Left lung (tissue), 10 donors: ENCODE data around the gene CCDC74A. TPM values are rescaled to one million over a fixed set of nuclear protein-coding genes. Genes with fewer than 3 reads are reported as not detected.
"Not testable (repeated sequence)": the region's sequence is repeated elsewhere in the genome, so short reads cannot be mapped to it uniquely, and the experiment has no call there.

Source experiments
- ATAC-seq: fragments of 200-7000 bp; cut with Tn5 transposase; one replicate; pipeline ENCODE4 v1.9.1; 2020; ENCODE audit warnings: moderate library complexity
- DNase-seq, 4 donors: peaks; one replicate each; pipeline ENCODE4 v3.0.0-alpha.2; 2013 to 2020
- H3K27ac ChIP-seq, 2 donors: fragments of 200-600 bp; sonication (generic) in 1 of 2; one replicate each; pipeline versions ENCODE4 v1.5.0 to v1.8.0; 2020 to 2021
- H3K27me3 ChIP-seq, 2 donors: fragments of 200-600 bp; sonication (generic) in 1 of 2; one replicate each; pipeline versions ENCODE4 v1.5.0 to v1.8.0; 2020 to 2021
- H3K36me3 ChIP-seq, 2 donors: fragments of 200-600 bp; sonication (generic) in 1 of 2; one replicate each; pipeline versions ENCODE4 v1.5.0 to v1.8.0; 2020 to 2021
- H3K4me1 ChIP-seq, 2 donors: fragments of 200-600 bp; one replicate each; pipeline ENCODE4 v1.8.0; 2021
- H3K4me3 ChIP-seq, 2 donors: fragments of 200-600 bp; sonication (generic) in 1 of 2; one replicate each; pipeline versions ENCODE4 v1.5.0 to v1.8.0; 2020 to 2021; ENCODE audit warnings: mild to moderate bottlenecking in 1 of 2
- H3K9me3 ChIP-seq, 2 donors: fragments of 200-600 bp; sonication (generic) in 1 of 2; one replicate each; pipeline versions ENCODE4 v1.5.0 to v1.8.0; 2020 to 2021
- CTCF ChIP-seq, 2 donors: fragments of 200-600 bp; sonication (generic) in 1 of 2; IDR thresholded peaks; one replicate each; pipeline versions ENCODE4 v1.5.0 to v1.8.0; 2021; ENCODE audit warnings: antibody characterized with exemption in 2 of 2
- intact Hi-C, 2 donors: fragments of 100-400 bp; cut with DNase I; formaldehyde crosslinking; loops; one replicate each; pipeline versions ENCODE4 v1.11.2 to v1.14.2; 2022
- polyA plus RNA-seq, 6 donors: library from polyadenylated mRNA; unstranded; fragments of 120-200 nt; gene quantifications; one replicate each; pipeline ENCODE4 v1.2.1, GENCODE V29; 2013; ENCODE audit not compliant: insufficient read length in 6 of 6
- total RNA-seq, 2 donors: library from RNA; stranded (reverse); fragmentation: NEBNext Ultra II Directional; extraction: Animal tissue kit (Norgen Biotek cat#: 25700); gene quantifications; one replicate each; pipeline ENCODE4 v1.2.1, GENCODE V29; 2021
- donor health status: DM: no; HTN: yes; CAD: no.
- donor health status: DM: no; HTN: no; CAD: no.

CCDC74A gene
- total and polyA plus RNA-seq, 8 donors, result 2.7 to 10.6 (median 7.6) TPM

- H3K36me3 ChIP-seq, result peaks cover 0 to 91% of the 10 kb centered on the region in 2 donors
- peak in 1 of 4 donors; percentile 73 for DNase-seq
- ATAC-seq, H3K27ac ChIP-seq, H3K9me3 ChIP-seq, intact Hi-C loops, H3K4me3 ChIP-seq, H3K4me1 ChIP-seq, H3K27me3 ChIP-seq: not testable (repeated sequence)
Measured at GRCh38 chr2:131515235-131515634, 12.5 kb upstream of the CCDC74A start.

GRCh38 chr2:131516011-131516410, 11.7 kb upstream of the CCDC74A start:
- peaks cover 0 to 92% of the 10 kb centered on the region in 2 donors for H3K36me3 ChIP-seq
- H3K9me3 ChIP-seq, result no peaks in the 10 kb centered on the region
- no peak overlapping the region for H3K4me3 ChIP-seq
- intact Hi-C loops, result no loop called here
- DNase-seq, result no peak
- H3K4me1 ChIP-seq, result no peaks in the 10 kb centered on the region
- H3K27me3 ChIP-seq, result no peaks in the 10 kb centered on the region
- no peak overlapping the region for H3K27ac ChIP-seq
- ATAC-seq, result no peak
- TF ChIP-seq CTCF (IDR thresholded peaks at IDR 0.05), result no peak

GRCh38 chr2:131516621-131517020, 11.1 kb upstream of the CCDC74A start:
- H3K27me3 ChIP-seq, H3K4me1 ChIP-seq, intact Hi-C loops, ATAC-seq, H3K27ac ChIP-seq, H3K9me3 ChIP-seq, H3K4me3 ChIP-seq: not testable (repeated sequence)
- peak in 1 of 4 donors; percentile 10 for DNase-seq
- H3K36me3 ChIP-seq, result peaks cover 0 to 86% of the 10 kb centered on the region in 2 donors

GRCh38 chr2:131517106-131517831, 10.4 kb upstream of the CCDC74A start:
- Histone ChIP-seq H3K4me1 (no peaks in the 10 kb centered on the region), H3K9me3 (no peaks in the 10 kb centered on the region), H3K36me3 (peaks cover 0 to 79% of the 10 kb centered on the region in 2 donors), H3K27ac (no peak overlapping the region), H3K4me3 (no peak overlapping the region), H3K27me3 (no peaks in the 10 kb centered on the region)
- ATAC-seq (no peak), DNase-seq (no peak)
- intact Hi-C loops, result no loop called here
- TF ChIP-seq CTCF (IDR thresholded peaks at IDR 0.05), result no peak

GRCh38 chr2:131517856-131518255, 9.8 kb upstream of the CCDC74A start:
- intact Hi-C loops, H3K9me3 ChIP-seq, H3K27me3 ChIP-seq, H3K4me3 ChIP-seq, ATAC-seq, H3K4me1 ChIP-seq, H3K27ac ChIP-seq, DNase-seq: not testable (repeated sequence)
- H3K36me3 ChIP-seq, result peaks cover 0 to 73% of the 10 kb centered on the region in 2 donors

GRCh38 chr2:131518531-131518930, 9.2 kb upstream of the CCDC74A start:
- peaks cover 0 to 67% of the 10 kb centered on the region in 2 donors for H3K36me3 ChIP-seq
- H3K9me3 ChIP-seq, H3K4me3 ChIP-seq, intact Hi-C loops, H3K27me3 ChIP-seq, ATAC-seq, H3K4me1 ChIP-seq, DNase-seq, H3K27ac ChIP-seq: not testable (repeated sequence)

- Histone ChIP-seq H3K4me3 (no peak overlapping the region), H3K9me3 (no peaks in the 10 kb centered on the region), H3K27ac (no peak overlapping the region), H3K36me3 (peaks cover 0 to 57% of the 10 kb centered on the region in 2 donors), H3K27me3 (no peaks in the 10 kb centered on the region), H3K4me1 (no peaks in the 10 kb centered on the region)
- intact Hi-C loops, result no loop called here
- DNase-seq, result no peak
- ATAC-seq, result no peak
- TF ChIP-seq CTCF (IDR thresholded peaks at IDR 0.05), result no peak
Measured at GRCh38 chr2:131519466-131519865, 8.2 kb upstream of the CCDC74A start.

GRCh38 chr2:131519871-131520470, 7.7 kb upstream of the CCDC74A start:
- peaks cover 0 to 54% of the 10 kb centered on the region in 2 donors for H3K36me3 ChIP-seq
- ATAC-seq, H3K27ac ChIP-seq, H3K9me3 ChIP-seq, intact Hi-C loops, H3K27me3 ChIP-seq, H3K4me3 ChIP-seq, H3K4me1 ChIP-seq, DNase-seq: not testable (repeated sequence)
